Measurements from ENCODE around the gene CHRNA1. TPM values are rescaled to one million over a fixed set of nuclear protein-coding genes. Genes with fewer than 3 reads are reported as not detected.

Gene CHRNA1
- total RNA-seq, 1 experiment from 2014 or later, result not detected

GRCh38 chr2:174781298-174781697 lies 17.0 kb upstream of the CHRNA1 start:
- intact Hi-C loops (cut with micrococcal nuclease), result no loop called here
- CTCF ChIA-PET, result interaction anchor here (1.9 kb wide), 1 partner anchor 9 kb away, joined by 9 read pairs; no protein-coding TSS in a partner anchor
- no peak overlapping the region for H3K4me2 ChIP-seq (ENCODE audit: low read length)

More at GRCh38 chr2:174781298-174781697, 17.0 kb upstream of the CHRNA1 start:
- Histone ChIP-seq H3K27ac (ENCODE audit: low read depth, low read length) (no peak overlapping the region), H3K4me1 (ENCODE audit: control insufficient read depth in 1 of 2, insufficient read depth in 2 of 2, low read length in 2 of 2) (no peaks in the 10 kb centered on the region), H3K9ac (ENCODE audit: low read length) (no peak overlapping the region), H3K36me3 (ENCODE audit: control insufficient read depth in 1 of 2, insufficient read depth in 2 of 2, low read length in 2 of 2) (no peaks in the 10 kb centered on the region), H2AFZ (ENCODE audit: low read depth, low read length, poor library complexity, severe bottlenecking) (no peak overlapping the region), H4K20me1 (ENCODE audit: insufficient read depth) (no peaks in the 10 kb centered on the region), H3K9me3 (ENCODE audit: control insufficient read depth in 1 of 2, insufficient read depth in 1 of 2, low read depth in 1 of 2, low read length in 2 of 2) (no peaks in the 10 kb centered on the region), H3K9me2 (ENCODE audit: insufficient read depth) (no peaks in the 10 kb centered on the region), H3K79me2 (ENCODE audit: insufficient read depth, low read length) (no peaks in the 10 kb centered on the region), H3K27me3 (ENCODE audit: insufficient read depth, low read length) (no peaks in the 10 kb centered on the region), H3K4me3 (replicated peaks in 1 of 2; ENCODE audit: low read depth in 1 of 2, low read length in 2 of 2) (no peak overlapping the region)
- ChIA-PET RAD21 (ENCODE audit: low non-redundant PET in 1 of 2, low total read pairs in 2 of 2, uncharacterized antibody in 2 of 2, unreplicated experiment in 2 of 2) (interaction anchor here in 1 of 2 experiments (0.8 kb wide), 1 partner anchor 1854 kb away, joined by 3 read pairs; no protein-coding TSS in a partner anchor), POLR2A (no interaction called here)
- DNase-seq (ENCODE audit: low read depth, low spot score) (no peak), ATAC-seq (no peak)
- no peak for TF ChIP-seq REST (IDR thresholded peaks at IDR 0.05; ENCODE audit: low read depth)
- TF ChIP-seq EZH2 (IDR thresholded peaks at IDR 0.05), result no peak
- no peak for TF ChIP-seq MAX (IDR thresholded peaks at IDR 0.05)
- TF ChIP-seq TCF7L2 (IDR thresholded peaks at IDR 0.05; ENCODE audit: borderline replicate concordance, extremely low read depth, insufficient read depth, insufficient read length), result no peak
- no peak for TF ChIP-seq ZNF274 (IDR thresholded peaks at IDR 0.05; ENCODE audit: low read depth, low read length)
- no peak for TF ChIP-seq FOSL1 (IDR thresholded peaks at IDR 0.05; ENCODE audit: low read depth)
- no peak for TF ChIP-seq RAD21 (IDR thresholded peaks at IDR 0.05; ENCODE audit: low read depth)
- no peak for TF ChIP-seq ZBTB33 (IDR thresholded peaks at IDR 0.05; ENCODE audit: extremely low read depth, insufficient replicate concordance, low read length)
- TF ChIP-seq EZH2phosphoT487 (IDR thresholded peaks at IDR 0.05; ENCODE audit: borderline replicate concordance), result no peak
- TF ChIP-seq EGR1 (IDR thresholded peaks at IDR 0.05; ENCODE audit: low read depth), result no peak
- TF ChIP-seq SRF (IDR thresholded peaks at IDR 0.05; ENCODE audit: low read depth), result no peak
- TF ChIP-seq ATF3 (IDR thresholded peaks at IDR 0.05), result no peak
- TF ChIP-seq POLR2A (IDR thresholded peaks at IDR 0.05; ENCODE audit: borderline replicate concordance, extremely low read depth, insufficient read depth, insufficient read length), result no peak
- no peak for TF ChIP-seq YY1 (IDR thresholded peaks at IDR 0.05; ENCODE audit: extremely low read depth, insufficient replicate concordance, low read depth, low read length)
- TF ChIP-seq CBX3 (IDR thresholded peaks at IDR 0.05; ENCODE audit: low read depth), result no peak
- BruUV-seq (replicated peaks), result no TSS peak
